D341Med (cell line): ENCODE results near the gene ACSM6.
"Not testable (repeated sequence)": the region's sequence is repeated elsewhere in the genome, so short reads cannot be mapped to it uniquely, and the experiment has no call there.

Source experiments
- DNase-seq: peaks from one replicate; pipeline ENCODE4 v3.0.0; 2012; ENCODE audit warnings: low spot score

Gene ACSM6

GRCh38 chr10:95193944-95194343 is at the start of gene ACSM6:
TSS of gene ACSM6 (plus strand) at chr10:95194238. CDS start at chr10:95194486, 248 bp downstream.
- DNase-seq, result no peak

- DNase-seq, result no peak
Measured at GRCh38 chr10:95168694-95169093, 25.3 kb upstream of the ACSM6 start.

GRCh38 chr10:95169522-95169921 is 24.5 kb upstream of the ACSM6 start:
- no peak for DNase-seq

GRCh38 chr10:95170790-95171189 is 23.2 kb upstream of the ACSM6 start:
- DNase-seq, result no peak

GRCh38 chr10:95171336-95171735 is 22.7 kb upstream of the ACSM6 start:
- DNase-seq, result no peak

- DNase-seq, result no peak
Measured at GRCh38 chr10:95172851-95173250, 21.2 kb upstream of the ACSM6 start.

- DNase-seq, result no peak
Measured at GRCh38 chr10:95176101-95176500, 17.9 kb upstream of the ACSM6 start.

GRCh38 chr10:95177429-95177828 is 16.6 kb upstream of the ACSM6 start:
- DNase-seq, result no peak

GRCh38 chr10:95178266-95178665 is 15.8 kb upstream of the ACSM6 start:
- DNase-seq, result no peak

- no peak for DNase-seq
Measured at GRCh38 chr10:95178797-95179196, 15.2 kb upstream of the ACSM6 start.

GRCh38 chr10:95181726-95182125 is 12.3 kb upstream of the ACSM6 start:
- DNase-seq, result no peak

GRCh38 chr10:95183271-95184230 is 10.5 kb upstream of the ACSM6 start:
- peak; percentile 88 for DNase-seq

- DNase-seq, result no peak
Measured at GRCh38 chr10:95187617-95188016, 6.4 kb upstream of the ACSM6 start.

- DNase-seq, result no peak
Measured at GRCh38 chr10:95188593-95188992, 5.4 kb upstream of the ACSM6 start.

- DNase-seq, result peak; percentile 22
Measured at GRCh38 chr10:95196046-95196445, 2.0 kb downstream of the ACSM6 start.

GRCh38 chr10:95201736-95202135 is 7.7 kb downstream of the ACSM6 start:
- no peak for DNase-seq

GRCh38 chr10:95202865-95203264 is 8.8 kb downstream of the ACSM6 start:
- DNase-seq, result not testable (repeated sequence)

- DNase-seq, result no peak
Measured at GRCh38 chr10:95208702-95209391, 14.8 kb downstream of the ACSM6 start.

- DNase-seq, result no peak
Measured at GRCh38 chr10:95209509-95210127, 15.6 kb downstream of the ACSM6 start.

GRCh38 chr10:95211606-95212279 is 17.7 kb downstream of the ACSM6 start:
- no peak for DNase-seq

- no peak for DNase-seq
Measured at GRCh38 chr10:95214369-95214768, 20.3 kb downstream of the ACSM6 start.

- no peak for DNase-seq
Measured at GRCh38 chr10:95214793-95215192, 20.8 kb downstream of the ACSM6 start.
